Astrocyte (in vitro differentiated cells and primary cell): Measurements from ENCODE around the gene TIMP2. TPM values are rescaled to one million over a fixed set of nuclear protein-coding genes. Genes with fewer than 3 reads are reported as not detected.

Experiments
- DNase-seq: peaks from one replicate; pipeline ENCODE4 v3.0.0-alpha.2; 2010; ENCODE audit warnings: low read depth
- FAIRE-seq: peaks from 2 replicates; lab custom pipeline; 2011; peaks lifted over from hg19 to GRCh38; lab: Jason Lieb, UNC
- H2AFZ ChIP-seq: 2 replicates; pipeline ENCODE4 v1.6.0; 2012; ENCODE audit warnings: low read depth, low read length, inconsistent platforms
- H3K27ac ChIP-seq: 2 replicates; pipeline ENCODE4 v1.5.1; 2011; ENCODE audit warnings: low read depth, low read length, inconsistent platforms
- H3K27me3 ChIP-seq: 2 replicates; pipeline ENCODE4 v1.6.0; 2011; ENCODE audit warnings: low read length, inconsistent platforms; ENCODE audit not compliant: insufficient read depth
- H3K36me3 ChIP-seq: 2 replicates; pipeline ENCODE4 v1.5.1; 2011; ENCODE audit warnings: low read length, inconsistent platforms; ENCODE audit not compliant: insufficient read depth
- H3K4me1 ChIP-seq: 2 replicates; pipeline ENCODE4 v1.5.1; 2011; ENCODE audit warnings: low read length, inconsistent platforms; ENCODE audit not compliant: insufficient read depth
- H3K4me2 ChIP-seq: 2 replicates; pipeline ENCODE4 v1.6.0; 2012; ENCODE audit warnings: low read length, inconsistent platforms
- H3K4me3 ChIP-seq: 2 replicates; pipeline ENCODE4 v1.5.1; 2011; ENCODE audit warnings: low read depth, mild to moderate bottlenecking, low read length, inconsistent platforms; ENCODE audit not compliant: insufficient read depth
- H3K79me2 ChIP-seq: 2 replicates; pipeline ENCODE4 v1.6.0; 2012; ENCODE audit warnings: mild to moderate bottlenecking, low read length, inconsistent platforms; ENCODE audit not compliant: insufficient read depth
- H3K9ac ChIP-seq: 2 replicates; pipeline ENCODE4 v1.6.0; 2012; ENCODE audit warnings: mild to moderate bottlenecking, low read length, inconsistent platforms
- H3K9me3 ChIP-seq: 2 replicates; pipeline ENCODE4 v1.5.1; 2012; ENCODE audit warnings: low read depth, mild to moderate bottlenecking, low read length, inconsistent platforms; ENCODE audit not compliant: insufficient read depth
- H4K20me1 ChIP-seq: 2 replicates; pipeline ENCODE4 v1.6.0; 2012; ENCODE audit warnings: low read length, inconsistent platforms; ENCODE audit not compliant: insufficient read depth
- H3K27ac Mint-ChIP-seq: one replicate; pipeline ENCODE4 v1.8.0; 2021; ENCODE audit warnings: mild to moderate bottlenecking, mixed read lengths; ENCODE audit not compliant: unreplicated experiment
- H3K27me3 Mint-ChIP-seq: one replicate; pipeline ENCODE4 v1.8.0; 2021; ENCODE audit warnings: low read depth, mixed read lengths; ENCODE audit not compliant: unreplicated experiment
- H3K36me3 Mint-ChIP-seq: one replicate; pipeline ENCODE4 v1.8.0; 2021; ENCODE audit warnings: low read depth, mixed read lengths; ENCODE audit not compliant: unreplicated experiment
- H3K4me1 Mint-ChIP-seq: one replicate; pipeline ENCODE4 v1.8.0; 2021; ENCODE audit warnings: low read depth, mixed read lengths; ENCODE audit not compliant: unreplicated experiment
- H3K4me3 Mint-ChIP-seq: one replicate; pipeline ENCODE4 v1.8.0; 2021; ENCODE audit warnings: mild to moderate bottlenecking, moderate library complexity, mixed read lengths; ENCODE audit not compliant: unreplicated experiment
- H3K9me3 Mint-ChIP-seq: one replicate; pipeline ENCODE4 v1.8.0; 2021; ENCODE audit warnings: mild to moderate bottlenecking, mixed read lengths; ENCODE audit not compliant: unreplicated experiment
- EZH2 ChIP-seq: IDR thresholded peaks from 2 replicates; pipeline ENCODE4 v1.6.1; 2012; ENCODE audit warnings: mild to moderate bottlenecking, low read length, inconsistent platforms; ENCODE audit not compliant: insufficient read depth
- total RNA-seq: library from RNA; stranded (reverse); gene quantifications from 2 replicates; pipeline ENCODE4 v1.2.1, GENCODE V29; 2021
- TF ChIP-seq, protein P1 (sequence below): IDR thresholded peaks from 2 replicates; pipeline ENCODE4 v1.5.1; 2011; ENCODE audit warnings: low read depth, mild to moderate bottlenecking, inconsistent platforms, low read length, moderate library complexity; ENCODE audit not compliant: insufficient read depth

TIMP2 gene
- total RNA-seq, 1 donor from 2014 or later, result 184 TPM

- H3K4me1 ChIP-seq, result peaks cover 16% of the 10 kb centered on the region
- H4K20me1 ChIP-seq, result peaks cover 20% of the 10 kb centered on the region
- no peak overlapping the region for H3K27ac Mint-ChIP-seq
- no peak overlapping the region for H3K4me3 Mint-ChIP-seq
- no peak overlapping the region for H3K4me3 ChIP-seq
- H3K36me3 ChIP-seq, result no peaks in the 10 kb centered on the region
- no peak for FAIRE-seq
- H3K9me3 Mint-ChIP-seq, result no peaks in the 10 kb centered on the region
- H3K9me3 ChIP-seq, result no peaks in the 10 kb centered on the region
- no peak overlapping the region for H3K4me2 ChIP-seq
- no peak overlapping the region for H2AFZ ChIP-seq
- TF ChIP-seq EZH2, result no peak
- TF ChIP-seq, protein P1, sequence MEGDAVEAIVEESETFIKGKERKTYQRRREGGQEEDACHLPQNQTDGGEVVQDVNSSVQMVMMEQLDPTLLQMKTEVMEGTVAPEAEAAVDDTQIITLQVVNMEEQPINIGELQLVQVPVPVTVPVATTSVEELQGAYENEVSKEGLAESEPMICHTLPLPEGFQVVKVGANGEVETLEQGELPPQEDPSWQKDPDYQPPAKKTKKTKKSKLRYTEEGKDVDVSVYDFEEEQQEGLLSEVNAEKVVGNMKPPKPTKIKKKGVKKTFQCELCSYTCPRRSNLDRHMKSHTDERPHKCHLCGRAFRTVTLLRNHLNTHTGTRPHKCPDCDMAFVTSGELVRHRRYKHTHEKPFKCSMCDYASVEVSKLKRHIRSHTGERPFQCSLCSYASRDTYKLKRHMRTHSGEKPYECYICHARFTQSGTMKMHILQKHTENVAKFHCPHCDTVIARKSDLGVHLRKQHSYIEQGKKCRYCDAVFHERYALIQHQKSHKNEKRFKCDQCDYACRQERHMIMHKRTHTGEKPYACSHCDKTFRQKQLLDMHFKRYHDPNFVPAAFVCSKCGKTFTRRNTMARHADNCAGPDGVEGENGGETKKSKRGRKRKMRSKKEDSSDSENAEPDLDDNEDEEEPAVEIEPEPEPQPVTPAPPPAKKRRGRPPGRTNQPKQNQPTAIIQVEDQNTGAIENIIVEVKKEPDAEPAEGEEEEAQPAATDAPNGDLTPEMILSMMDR, result no peak
- peaks cover 5% of the 10 kb centered on the region for H3K4me1 Mint-ChIP-seq
- H3K27me3 ChIP-seq, result no peaks in the 10 kb centered on the region
- H3K27me3 Mint-ChIP-seq, result peaks cover 3% of the 10 kb centered on the region
- no peak overlapping the region for H3K9ac ChIP-seq
- H3K79me2 ChIP-seq, result peaks cover 14% of the 10 kb centered on the region
- H3K27ac ChIP-seq, result no peak overlapping the region
- no peak for DNase-seq
- peaks cover 13% of the 10 kb centered on the region for H3K36me3 Mint-ChIP-seq
These were observed 48.0 kb upstream of the TIMP2 start for GRCh38 chr17:78973196-78973595.

GRCh38 chr17:78972507-78973105 lies 47.4 kb upstream of the TIMP2 start:
- Histone ChIP-seq H3K36me3 (no peaks in the 10 kb centered on the region), H3K27ac (no peak overlapping the region), H3K4me2 (no peak overlapping the region), H3K9ac (no peak overlapping the region), H4K20me1 (peaks cover 20% of the 10 kb centered on the region), H3K79me2 (peaks cover 8% of the 10 kb centered on the region), H3K27me3 (no peaks in the 10 kb centered on the region), H3K4me1 (peaks cover 14% of the 10 kb centered on the region), H2AFZ (no peak overlapping the region), H3K9me3 (no peaks in the 10 kb centered on the region), H3K4me3 (no peak overlapping the region)
- TF ChIP-seq, protein P1, result no peak
- TF ChIP-seq EZH2, result no peak
- FAIRE-seq (no peak), DNase-seq (no peak)
- peaks cover 5% of the 10 kb centered on the region for H3K4me1 Mint-ChIP-seq
- H3K9me3 Mint-ChIP-seq, result no peaks in the 10 kb centered on the region
- H3K27me3 Mint-ChIP-seq, result peaks cover 3% of the 10 kb centered on the region
- peaks cover 16% of the 10 kb centered on the region for H3K36me3 Mint-ChIP-seq
- H3K27ac Mint-ChIP-seq, result no peak overlapping the region
- H3K4me3 Mint-ChIP-seq, result no peak overlapping the region

GRCh38 chr17:78971756-78972506 lies 46.7 kb upstream of the TIMP2 start:
- Mint-ChIP-seq H3K36me3 (peaks cover 18% of the 10 kb centered on the region), H3K9me3 (no peaks in the 10 kb centered on the region), H3K27me3 (peaks cover 3% of the 10 kb centered on the region), H3K4me3 (no peak overlapping the region), H3K27ac (no peak overlapping the region), H3K4me1 (peaks cover 5% of the 10 kb centered on the region)
- Histone ChIP-seq H3K27ac (no peak overlapping the region), H4K20me1 (peaks cover 20% of the 10 kb centered on the region), H2AFZ (peak overlapping the region; percentile 57), H3K9ac (no peak overlapping the region), H3K9me3 (no peaks in the 10 kb centered on the region), H3K4me3 (no peak overlapping the region), H3K79me2 (peaks cover 3% of the 10 kb centered on the region), H3K4me1 (peaks cover 11% of the 10 kb centered on the region), H3K4me2 (peak overlapping the region; percentile 43), H3K36me3 (no peaks in the 10 kb centered on the region), H3K27me3 (no peaks in the 10 kb centered on the region)
- no peak for FAIRE-seq
- no peak for TF ChIP-seq EZH2
- TF ChIP-seq, protein P1, result no peak
- DNase-seq, result no peak
